Skin of body (tissue), 2 donors: ENCODE measurements around the gene FAM83E. TPM values are rescaled to one million over a fixed set of nuclear protein-coding genes. Genes with fewer than 3 reads are reported as not detected.

Source experiments
- DNase-seq: peaks from one replicate; lab custom pipeline; 2025; lab: John Stamatoyannopoulos, UW
- total RNA-seq: library from RNA; depleted of rRNA; stranded (reverse); fragments of >200 nt; gene quantifications from one replicate; pipeline ENCODE4 v1.2.3, GENCODE V29; 2014

The FAM83E gene
- total RNA-seq, 1 donor from 2014 or later: 2.0 TPM

DNA sequence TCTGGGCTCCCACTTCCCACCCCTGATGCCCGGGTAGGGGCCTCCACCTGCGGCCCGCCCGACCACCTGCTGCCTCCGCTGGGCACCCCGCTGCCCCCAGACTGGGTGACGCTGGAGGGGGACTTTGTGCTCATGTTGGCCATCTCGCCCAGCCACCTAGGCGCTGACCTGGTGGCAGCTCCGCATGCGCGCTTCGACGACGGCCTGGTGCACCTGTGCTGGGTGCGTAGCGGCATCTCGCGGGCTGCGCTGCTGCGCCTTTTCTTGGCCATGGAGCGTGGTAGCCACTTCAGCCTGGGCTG is 14.4 kb upstream of the FAM83E start:
- DNase-seq: no peak

DNA sequence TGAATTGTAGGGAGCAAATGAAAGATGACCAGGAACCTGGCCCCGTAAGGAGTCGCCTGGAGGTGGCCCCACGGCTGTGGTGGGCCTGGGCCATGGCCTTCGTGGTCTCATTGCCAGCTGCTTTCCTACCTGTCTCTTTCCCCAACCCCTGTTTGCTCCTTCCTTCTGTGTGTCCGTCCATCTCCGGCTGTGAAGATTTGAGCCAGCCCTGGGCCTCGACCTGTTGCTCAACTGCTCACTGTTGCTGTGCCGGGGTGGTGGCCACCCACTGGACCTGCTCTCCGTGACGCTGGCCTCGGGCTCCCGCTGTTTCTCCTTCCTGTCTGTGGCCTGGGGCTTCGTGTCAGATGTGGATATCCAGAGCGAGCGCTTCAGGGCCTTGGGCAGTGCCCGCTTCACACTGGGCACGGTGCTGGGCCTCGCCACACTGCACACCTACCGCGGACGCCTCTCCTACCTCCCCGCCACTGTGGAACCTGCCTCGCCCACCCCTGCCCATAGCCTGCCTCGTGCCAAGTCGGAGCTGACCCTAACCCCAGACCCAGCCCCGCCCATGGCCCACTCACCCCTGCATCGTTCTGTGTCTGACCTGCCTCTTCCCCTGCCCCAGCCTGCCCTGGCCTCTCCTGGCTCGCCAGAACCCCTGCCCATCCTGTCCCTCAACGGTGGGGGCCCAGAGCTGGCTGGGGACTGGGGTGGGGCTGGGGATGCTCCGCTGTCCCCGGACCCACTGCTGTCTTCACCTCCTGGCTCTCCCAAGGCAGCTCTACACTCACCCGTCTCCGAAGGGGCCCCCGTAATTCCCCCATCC is 13.8 kb upstream of the FAM83E start:
- DNase-seq: no peak

DNA sequence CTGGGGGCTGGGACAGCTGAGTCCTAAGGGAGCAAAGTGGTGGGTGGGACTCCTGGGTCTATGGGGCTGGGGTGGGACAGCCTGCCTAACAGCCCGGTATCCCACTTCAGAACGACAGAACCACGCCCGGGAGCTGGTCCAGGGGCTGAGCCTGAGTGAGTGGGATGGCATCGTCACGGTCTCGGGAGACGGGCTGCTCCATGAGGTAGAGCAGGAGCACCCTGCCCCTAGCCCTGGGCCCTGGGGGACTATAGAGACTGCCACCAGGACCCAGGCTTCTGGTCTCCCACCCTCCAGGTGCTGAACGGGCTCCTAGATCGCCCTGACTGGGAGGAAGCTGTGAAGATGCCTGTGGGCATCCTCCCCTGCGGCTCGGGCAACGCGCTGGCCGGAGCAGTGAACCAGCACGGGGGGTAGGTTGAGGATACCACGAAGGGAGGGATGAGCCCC is 13.0 kb upstream of the FAM83E start:
- DNase-seq: no peak

DNA sequence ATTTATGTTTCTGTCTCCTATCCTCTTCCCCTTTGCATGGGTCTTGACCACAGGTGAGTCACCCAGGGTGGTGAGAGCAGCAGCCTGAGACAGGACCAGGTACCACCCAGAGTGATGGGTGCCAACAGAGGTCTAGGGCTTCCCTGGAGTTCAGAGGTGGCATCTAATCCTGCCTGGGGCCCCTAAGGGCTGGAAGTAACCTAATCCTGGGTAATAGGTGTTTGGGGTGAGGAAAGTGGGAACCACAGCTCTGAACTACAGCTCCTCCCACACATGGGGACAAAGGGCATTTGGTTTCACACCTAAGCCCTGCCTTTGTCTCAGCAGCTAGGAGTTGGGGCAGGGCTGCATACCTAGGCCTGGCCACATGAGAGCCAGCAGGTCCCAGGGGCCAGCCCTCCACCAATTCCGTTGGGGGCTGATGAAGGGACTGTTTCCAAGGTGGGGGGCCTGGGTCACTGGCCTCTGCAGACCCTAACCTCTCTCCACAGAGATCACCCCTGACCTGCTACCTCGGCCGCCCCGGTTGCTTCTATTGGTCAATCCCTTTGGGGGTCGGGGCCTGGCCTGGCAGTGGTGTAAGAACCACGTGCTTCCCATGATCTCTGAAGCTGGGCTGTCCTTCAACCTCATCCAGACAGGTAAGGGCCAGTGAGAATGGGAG is 12.5 kb upstream of the FAM83E start:
- no peak for DNase-seq

DNA sequence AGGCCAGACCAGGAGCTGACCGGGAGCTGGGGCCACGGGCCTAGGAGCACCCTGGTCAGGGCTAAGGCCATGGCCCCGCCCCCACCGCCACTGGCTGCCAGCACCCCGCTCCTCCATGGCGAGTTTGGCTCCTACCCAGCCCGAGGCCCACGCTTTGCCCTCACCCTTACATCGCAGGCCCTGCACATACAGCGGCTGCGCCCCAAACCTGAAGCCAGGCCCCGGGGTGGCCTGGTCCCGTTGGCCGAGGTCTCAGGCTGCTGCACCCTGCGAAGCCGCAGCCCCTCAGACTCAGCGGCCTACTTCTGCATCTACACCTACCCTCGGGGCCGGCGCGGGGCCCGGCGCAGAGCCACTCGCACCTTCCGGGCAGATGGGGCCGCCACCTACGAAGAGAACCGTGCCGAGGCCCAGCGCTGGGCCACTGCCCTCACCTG is 11.0 kb upstream of the FAM83E start:
- DNase-seq: no peak

DNA sequence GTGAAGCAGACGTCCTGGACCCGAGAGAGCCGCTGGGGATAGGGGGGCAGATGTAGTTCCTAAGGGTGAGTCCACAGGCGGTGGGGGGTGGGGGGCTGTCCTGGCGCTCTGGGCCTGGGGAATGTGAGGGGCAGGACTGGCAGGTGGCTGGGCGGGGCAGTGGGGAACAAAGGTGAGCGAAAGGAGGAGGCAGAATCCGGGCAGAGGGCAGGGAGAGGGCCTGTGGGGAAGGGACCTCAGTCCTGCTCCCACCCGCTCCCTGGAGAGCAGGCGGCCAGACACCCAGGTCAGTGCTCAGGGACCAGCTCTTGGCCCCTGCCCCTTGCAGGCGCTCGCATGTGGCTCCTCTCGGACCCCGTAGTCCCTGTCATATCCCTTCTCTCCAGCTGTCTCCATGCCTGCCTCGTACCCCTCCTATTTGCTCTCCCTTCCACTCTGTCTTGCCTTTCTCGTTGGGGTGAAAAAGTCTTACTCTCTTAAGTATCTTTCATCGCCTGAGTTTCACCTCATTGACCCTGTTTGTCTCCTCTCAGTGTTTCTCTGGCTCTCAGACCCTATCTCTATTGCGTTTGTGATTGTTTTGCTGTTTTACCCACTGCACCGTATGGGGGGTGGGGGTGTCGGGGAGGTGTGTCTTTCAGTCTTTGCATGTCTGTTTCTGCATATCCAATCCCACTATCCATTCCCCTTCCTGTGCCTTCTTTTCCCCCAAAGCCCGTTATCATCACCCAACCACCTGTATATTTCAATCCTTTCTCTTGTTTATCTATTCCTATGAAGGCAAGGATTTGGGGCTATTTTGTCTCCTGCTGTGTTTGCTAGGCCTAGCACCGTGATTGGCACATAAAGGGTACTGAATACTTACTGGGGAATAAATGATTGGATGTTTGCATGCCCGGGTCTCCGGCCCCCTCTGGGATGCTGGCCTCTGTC is 10.2 kb upstream of the FAM83E start:
- no peak for DNase-seq

DNA sequence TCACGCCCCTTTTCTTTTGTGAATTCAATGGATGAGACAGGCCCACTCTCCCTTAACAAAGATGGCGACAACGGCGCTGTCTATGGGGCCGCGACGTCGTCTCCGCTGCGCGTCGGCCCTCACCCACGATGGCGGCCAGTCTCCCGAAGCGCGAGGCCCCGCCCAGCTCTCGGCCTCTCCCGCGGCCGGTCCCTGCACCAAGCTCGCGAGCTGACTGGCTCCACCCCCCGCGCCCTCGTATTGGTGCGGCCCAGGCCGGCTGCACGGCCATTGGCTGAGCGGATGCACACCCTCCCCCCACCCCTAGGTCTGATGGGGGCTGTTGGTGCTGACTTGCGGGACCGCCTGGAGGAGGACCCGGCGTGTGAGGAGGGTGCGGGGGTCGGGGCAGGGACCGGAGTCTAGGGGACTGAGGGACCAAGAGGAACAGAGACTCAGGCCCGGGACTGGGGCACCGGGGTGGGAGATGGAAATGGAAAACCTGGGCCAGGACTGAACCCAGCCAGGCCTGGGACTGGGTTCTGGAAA is 9.3 kb upstream of the FAM83E start:
- peak; percentile 97 for DNase-seq

DNA sequence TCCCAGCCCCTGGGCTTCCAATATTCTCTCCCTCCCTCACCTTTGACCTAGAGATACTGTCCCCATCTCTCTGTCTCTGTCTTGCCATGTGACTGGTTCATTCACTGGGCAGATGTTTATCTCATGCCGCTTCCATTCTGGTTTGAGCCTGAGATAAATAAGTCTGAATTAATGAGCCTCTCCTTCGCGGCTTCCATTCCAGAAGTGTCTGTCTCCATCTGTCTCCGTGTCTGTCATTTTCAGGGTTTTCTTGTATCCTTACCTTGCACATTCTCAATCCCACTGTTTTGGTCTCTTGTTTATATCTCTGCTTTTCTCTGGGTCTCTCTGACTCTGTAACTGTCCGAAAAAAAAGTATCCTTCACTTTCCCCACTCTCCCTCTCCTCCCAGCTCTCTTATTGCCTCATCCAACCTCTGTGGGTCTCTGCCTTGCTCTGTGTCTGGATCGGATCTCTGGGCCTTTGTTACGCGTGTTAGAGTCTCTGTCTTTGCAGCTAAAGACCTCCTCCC is 8.7 kb upstream of the FAM83E start:
- DNase-seq: no peak

DNA sequence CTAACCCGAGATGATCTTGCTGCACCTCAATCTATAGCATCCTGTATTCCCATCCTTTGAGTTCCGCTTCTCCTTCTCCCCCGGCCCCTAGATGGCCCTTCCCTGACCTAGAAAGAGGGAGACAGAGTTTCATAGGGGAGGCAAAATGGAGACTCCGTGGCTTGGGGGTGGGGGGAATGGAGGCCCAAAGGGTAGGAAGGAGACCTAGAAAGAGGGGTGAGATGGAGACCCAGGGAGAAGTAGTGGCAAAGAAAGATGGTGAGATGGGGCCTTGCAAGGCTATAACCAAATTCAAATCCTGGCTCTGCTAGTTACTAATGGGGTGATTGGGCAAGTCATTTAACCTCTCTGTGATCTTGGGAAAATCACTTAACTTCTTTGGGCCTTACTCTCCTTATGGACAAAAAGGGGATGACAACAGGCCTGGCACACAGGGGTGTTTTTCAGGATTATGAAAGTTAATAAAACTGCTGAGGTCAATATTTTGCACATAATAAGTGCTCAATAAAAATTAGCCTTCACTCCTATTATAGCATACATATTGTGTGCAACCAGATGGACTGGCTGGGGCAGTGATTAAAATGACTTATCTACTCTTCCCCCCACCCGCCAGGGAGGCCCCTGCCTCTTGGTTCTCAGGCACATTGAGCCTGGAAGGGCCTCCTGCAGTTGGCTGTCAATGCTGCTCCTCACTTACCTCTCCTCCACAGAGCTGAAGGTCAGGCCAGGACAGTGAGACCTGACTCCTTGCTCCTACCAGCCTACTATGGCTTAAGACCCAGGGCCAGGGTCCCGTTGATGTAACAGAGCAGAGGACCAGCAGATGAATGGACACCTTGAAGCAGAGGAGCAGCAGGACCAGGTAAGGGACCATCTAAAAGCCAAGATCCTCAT is 5.1 kb upstream of the FAM83E start:
- DNase-seq: no peak

DNA sequence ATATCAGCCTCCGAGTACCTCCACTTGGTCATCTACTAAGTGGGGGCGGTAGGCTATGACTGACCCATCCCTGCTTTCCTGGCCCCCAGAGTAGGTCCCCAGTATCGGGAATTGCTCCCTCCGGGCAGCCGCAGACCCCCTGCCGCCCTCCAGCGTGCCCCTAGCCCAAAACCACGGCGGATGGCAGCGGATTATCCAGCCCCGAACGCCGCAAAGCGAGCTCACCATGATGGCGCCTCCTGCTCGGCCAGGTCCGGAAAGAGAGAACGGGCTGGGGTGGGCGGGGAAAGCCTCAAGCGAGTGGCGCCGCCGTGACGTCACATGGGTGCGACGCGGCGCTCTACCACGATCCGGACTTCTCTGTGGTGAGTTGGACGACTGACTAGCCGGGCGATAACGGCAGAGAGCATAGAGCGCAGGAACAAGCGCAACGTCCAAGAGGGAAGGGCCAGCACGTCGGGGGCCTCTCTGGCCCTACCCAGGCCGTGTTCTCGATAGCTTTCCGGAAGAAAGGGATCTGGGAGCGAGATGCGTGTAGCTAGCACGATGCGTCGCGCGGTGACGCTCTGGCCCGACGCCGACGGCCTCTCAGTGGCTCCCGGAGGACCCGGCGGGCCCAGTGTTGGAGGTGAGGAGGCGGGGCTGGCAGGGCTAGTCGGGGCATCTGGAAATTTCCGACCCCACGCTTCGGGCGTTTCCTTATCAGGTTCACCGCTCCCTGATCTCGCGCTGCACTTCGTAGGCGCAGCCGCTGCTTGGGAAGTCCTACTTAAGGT is 4.2 kb upstream of the FAM83E start, which contains the start of the genes RPL18 and SPHK2:
TSS of gene RPL18 (minus strand) at position 263 of the 776 bp plus-strand sequence. CDS start at position 228, 35 bp downstream.
TSS of gene SPHK2 (plus strand) at position 591 of the 776 bp plus-strand sequence. CDS start 1,009 bp downstream, outside the sequence.
- peak; percentile 100 for DNase-seq

DNA sequence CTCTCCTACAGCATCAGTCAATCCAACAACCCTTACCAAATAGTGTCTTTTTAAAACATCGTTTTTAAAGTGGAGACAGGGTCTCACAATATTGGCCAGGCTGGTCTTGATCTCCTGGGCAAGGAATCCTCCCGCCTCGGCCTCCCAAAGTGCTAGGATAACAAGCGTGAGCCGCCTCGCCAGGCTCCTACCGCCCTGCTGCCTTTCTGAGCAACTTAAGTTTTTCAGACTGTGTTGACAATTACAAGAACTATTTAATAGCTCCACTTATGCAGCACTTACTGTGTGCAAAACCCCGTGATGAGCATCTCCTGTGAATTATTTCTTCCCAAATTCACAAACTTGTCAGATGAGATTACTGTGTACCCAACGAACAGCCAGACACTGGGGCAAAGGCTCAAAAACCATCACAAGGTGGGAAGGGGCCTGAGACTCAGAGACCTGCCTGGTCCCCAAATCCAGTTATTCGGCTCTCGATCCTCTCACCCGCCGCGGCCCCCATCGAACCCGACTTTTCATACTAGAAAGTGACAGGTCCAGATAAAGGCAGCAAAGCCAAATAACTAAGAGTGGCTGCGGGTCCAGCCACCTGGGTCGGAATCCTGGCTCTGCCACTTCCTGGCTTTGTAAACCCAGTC is 3.5 kb upstream of the FAM83E start:
- no peak for DNase-seq

DNA sequence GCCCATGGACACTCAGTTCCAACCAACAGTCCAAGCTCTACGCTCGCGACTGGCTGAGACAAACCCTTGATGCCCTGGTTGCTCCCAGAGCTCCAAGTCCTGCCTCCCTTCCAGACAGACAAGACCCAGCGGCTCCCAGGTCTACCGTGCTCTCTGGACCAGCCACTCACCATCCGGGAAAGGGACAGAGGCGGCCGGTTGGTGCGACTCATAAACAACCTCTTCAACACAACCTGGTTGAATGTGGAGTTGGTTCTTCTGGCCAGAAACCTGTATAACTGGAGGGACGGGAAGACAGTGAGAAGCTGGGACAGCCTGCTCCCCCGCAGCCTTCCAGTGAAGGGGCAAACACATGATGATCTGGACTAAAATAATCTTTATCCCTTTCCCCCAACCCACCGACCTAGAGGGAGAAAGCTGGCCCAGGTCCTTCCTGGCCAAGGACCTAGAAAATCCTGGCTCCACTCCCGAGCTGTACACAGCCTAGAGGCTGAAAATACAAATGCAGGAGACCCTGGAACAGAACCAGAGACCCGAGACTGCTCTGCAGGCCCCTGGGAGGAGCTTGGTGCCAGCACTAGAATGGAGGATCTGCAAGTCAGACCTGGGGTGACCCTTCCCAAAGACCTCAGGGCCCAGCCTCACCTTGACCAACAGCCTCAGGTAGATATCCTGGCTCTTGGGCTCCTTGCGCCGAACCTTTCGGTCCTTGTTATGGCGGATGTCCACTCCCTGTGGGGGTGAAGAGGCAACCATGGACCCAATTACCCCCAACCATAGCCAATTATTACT is 2.5 kb upstream of the FAM83E start:
- no peak for DNase-seq

DNA sequence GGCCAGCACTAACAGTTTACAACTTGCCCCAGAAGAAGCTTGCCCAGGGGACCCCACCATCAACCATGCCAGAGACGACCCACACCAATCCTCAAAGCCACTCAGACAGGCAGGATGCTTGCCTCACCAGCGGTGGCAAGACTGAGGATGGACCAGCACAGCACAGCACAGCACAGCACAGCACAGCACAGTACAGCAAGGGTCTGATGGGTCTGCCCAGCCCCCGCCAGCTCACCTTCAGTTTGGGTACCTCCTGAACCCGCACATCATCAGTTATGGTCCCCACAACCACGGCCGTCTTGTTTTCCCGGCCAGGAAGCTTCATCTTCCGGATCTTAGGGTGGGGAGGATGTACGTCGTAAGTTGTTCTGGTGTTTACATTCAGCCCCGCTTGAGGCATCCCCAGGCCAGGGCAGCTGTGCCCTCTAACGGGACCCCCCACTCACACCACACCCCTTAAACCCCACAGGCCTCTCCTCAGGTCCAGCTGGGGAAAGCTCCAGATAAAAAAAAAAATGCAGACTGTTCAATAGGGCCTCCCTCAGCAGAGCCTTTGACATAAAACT is 1.7 kb upstream of the FAM83E start:
- no peak for DNase-seq

DNA sequence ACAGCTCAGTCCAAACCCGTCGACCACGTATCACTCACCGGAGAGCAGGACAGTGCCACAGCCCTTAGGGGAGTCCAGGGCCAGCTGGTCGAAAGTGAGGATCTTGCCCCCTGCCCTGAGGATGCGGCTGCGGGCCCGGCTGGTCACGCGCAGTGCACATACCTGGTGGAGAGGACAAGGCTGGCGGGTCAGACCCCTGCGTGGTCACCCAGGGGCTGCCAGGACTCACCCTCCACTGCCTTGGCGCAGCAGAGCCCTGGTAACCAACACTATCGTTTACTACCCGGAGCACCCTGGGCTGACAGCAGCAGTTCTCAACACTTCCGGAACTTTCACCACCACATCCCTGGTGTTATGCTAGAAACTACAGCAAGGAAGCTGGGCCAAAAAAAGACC is 1.2 kb upstream of the FAM83E start:
- DNase-seq: no peak

DNA sequence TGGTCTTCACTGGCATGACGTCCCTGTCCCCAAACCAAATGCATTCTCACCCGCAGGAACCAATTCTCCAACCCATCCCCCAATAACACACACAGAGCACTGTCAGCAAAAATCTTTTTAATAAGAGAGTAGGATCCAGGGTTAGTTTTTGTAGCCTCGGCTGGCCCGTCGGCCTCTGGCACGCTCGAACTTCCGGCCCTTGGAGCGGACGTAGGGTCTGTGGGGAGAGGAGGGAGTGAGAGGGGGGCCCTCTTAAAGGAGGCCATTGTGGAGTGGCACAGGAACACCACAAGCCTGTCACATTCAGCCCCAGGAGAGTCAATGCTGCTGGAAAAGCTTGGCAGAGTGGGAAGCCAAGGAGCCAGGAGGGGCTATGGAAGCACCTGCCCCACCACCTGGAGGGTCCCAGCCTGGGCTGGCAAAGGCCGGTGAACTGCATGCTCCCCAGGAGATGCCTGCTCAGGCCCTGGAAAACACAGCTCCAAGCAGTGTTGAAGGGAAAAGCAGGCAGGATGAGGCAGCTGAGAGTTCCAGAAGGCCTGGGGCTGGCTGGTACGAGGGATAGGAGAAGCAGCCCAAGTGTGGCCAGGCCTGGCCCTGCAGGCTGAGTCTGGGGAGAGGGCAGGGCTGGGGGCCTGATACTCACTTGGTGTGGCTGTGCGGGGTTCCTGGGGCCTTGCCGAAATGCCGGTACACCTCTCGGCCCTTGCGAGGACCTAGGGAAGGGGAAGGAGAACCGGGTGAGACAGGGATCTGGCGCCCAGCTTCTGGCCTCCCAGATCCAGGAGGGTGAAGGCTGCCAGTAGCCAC is 560 bp upstream of the FAM83E start:
- DNase-seq: no peak

DNA sequence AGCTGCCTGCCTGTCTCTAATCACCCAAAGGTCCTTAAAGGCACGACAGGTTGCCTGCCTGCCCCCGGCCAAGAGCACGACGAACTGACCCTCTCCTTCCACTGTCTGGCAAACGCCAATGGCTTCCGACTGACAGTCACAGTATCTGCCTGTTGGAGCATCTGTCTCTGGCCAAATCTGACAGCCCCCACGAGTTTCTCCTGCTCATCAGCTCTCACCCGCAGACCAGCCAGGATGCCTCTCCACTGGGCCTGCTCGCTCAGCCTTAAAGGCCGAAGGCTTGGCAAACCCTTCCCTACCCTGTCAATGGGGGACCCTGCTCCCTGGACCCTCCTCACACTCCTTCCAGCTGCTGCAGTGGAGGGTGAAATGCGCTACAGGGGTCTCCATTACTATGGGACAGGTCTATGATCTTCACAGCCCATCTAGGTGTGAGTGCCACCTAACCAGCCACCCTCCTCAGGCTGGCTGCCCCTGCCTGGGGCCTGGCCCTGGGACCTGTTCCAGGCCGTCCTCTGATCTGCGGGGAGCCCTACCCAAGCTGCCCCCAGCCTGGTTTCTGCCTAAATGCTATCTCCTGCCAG is 932 bp downstream of the FAM83E start:
- DNase-seq: no peak
